ENCODE results near the gene USP15. TPM values are rescaled to one million over a fixed set of nuclear protein-coding genes. Genes with fewer than 3 reads are reported as not detected.

Gene USP15
- polyA plus RNA-seq, 6 donors from 2014 or later, result 70.7 to 120 (median 105) TPM

Other genes with a start within 250 kb of the USP15 start
- gene MON2, start 206.4 kb downstream of the USP15 start, polyA plus RNA-seq (ENCODE audit: low read depth in 6 of 6), result 10 to 100 TPM in 5 of 6 donors, 1 to 10 TPM in 1; 4.0 to 28.6 (median 18.1) TPM

All from naive B cell (primary cell).